GM12878 (cell line): ENCODE data around the gene PKP3.

Source experiments
- BHLHE40 ChIP-seq, 2 experiments: fragments of 450-650 bp in 1 of 2; IDR thresholded peaks; 2 replicates each; pipeline ENCODE4 v1.6.1; 2011 to 2017; ENCODE audit warnings: low read depth in 2 of 2, borderline replicate concordance in 1 of 2, improper control_type of control experiment in 1 of 2, low read length in 1 of 2, mild to moderate bottlenecking in 1 of 2
- EZH2 ChIP-seq: IDR thresholded peaks from 2 replicates; pipeline ENCODE4 v1.6.1; 2012; ENCODE audit warnings: low read depth, mild to moderate bottlenecking, control low read depth, inconsistent platforms, low read length, borderline replicate concordance; ENCODE audit not compliant: control insufficient read depth
- GABPA ChIP-seq: IDR thresholded peaks from 2 replicates; pipeline ENCODE4 v1.6.1; 2014; ENCODE audit warnings: antibody characterized with exemption, low read depth, mild to moderate bottlenecking, inconsistent platforms
- HCFC1 ChIP-seq: fragments of 150-350 bp; IDR thresholded peaks from 2 replicates; pipeline ENCODE4 v1.6.1; 2014; ENCODE audit warnings: low read length
- MXI1 ChIP-seq: fragments of 150-350 bp; IDR thresholded peaks from 2 replicates; pipeline ENCODE4 v1.6.1; 2011; ENCODE audit warnings: low read depth, mild to moderate bottlenecking, inconsistent platforms, low read length, improper control_type of control experiment
- NFIC ChIP-seq: IDR thresholded peaks from 2 replicates; pipeline ENCODE4 v1.6.1; 2012; ENCODE audit warnings: low read depth, mild to moderate bottlenecking, inconsistent platforms, low read length, moderate library complexity
- POLR2A ChIP-seq: IDR thresholded peaks from 2 replicates; pipeline ENCODE4 v1.6.1; 2011; ENCODE audit warnings: low read depth, mild to moderate bottlenecking, low read length
- POLR2AphosphoS5 ChIP-seq: IDR thresholded peaks from 2 replicates; pipeline ENCODE4 v1.6.1; 2011; ENCODE audit warnings: mild to moderate bottlenecking, low read length, inconsistent platforms
- SUZ12 ChIP-seq: fragments of 200-600 bp; sonication (generic); IDR thresholded peaks from one replicate; pipeline ENCODE4 v1.6.1; 2018; ENCODE audit warnings: antibody characterized with exemption, mild to moderate bottlenecking; ENCODE audit not compliant: unreplicated experiment
- TF ChIP-seq, protein P1 (sequence below), 3 experiments: IDR thresholded peaks in 2 of 3; conservative IDR thresholded peaks in 1 of 3; 2 replicates each; pipeline ENCODE4 v1.5.1; 2011; ENCODE audit warnings: low read depth in 3 of 3, low read length in 3 of 3, mild to moderate bottlenecking in 3 of 3, control low read depth in 2 of 3, moderate library complexity in 2 of 3, inconsistent platforms in 1 of 3, mixed read lengths in 1 of 3; ENCODE audit not compliant: control insufficient read depth in 2 of 3, insufficient read depth in 1 of 3; ENCODE audit errors: extremely low read depth in 1 of 3
- TF ChIP-seq, protein P2 (sequence below): IDR thresholded peaks from 2 replicates; pipeline ENCODE4 v1.6.1; 2011; ENCODE audit warnings: borderline replicate concordance, low read depth, mild to moderate bottlenecking, moderate library complexity, low read length; ENCODE audit not compliant: insufficient read depth, poor library complexity, severe bottlenecking
- TF ChIP-seq, protein P3 (sequence below): IDR thresholded peaks from 2 replicates; pipeline ENCODE4 v1.6.1; 2011; ENCODE audit warnings: low read depth, low read length, improper control_type of control experiment, borderline replicate concordance

DNA sequence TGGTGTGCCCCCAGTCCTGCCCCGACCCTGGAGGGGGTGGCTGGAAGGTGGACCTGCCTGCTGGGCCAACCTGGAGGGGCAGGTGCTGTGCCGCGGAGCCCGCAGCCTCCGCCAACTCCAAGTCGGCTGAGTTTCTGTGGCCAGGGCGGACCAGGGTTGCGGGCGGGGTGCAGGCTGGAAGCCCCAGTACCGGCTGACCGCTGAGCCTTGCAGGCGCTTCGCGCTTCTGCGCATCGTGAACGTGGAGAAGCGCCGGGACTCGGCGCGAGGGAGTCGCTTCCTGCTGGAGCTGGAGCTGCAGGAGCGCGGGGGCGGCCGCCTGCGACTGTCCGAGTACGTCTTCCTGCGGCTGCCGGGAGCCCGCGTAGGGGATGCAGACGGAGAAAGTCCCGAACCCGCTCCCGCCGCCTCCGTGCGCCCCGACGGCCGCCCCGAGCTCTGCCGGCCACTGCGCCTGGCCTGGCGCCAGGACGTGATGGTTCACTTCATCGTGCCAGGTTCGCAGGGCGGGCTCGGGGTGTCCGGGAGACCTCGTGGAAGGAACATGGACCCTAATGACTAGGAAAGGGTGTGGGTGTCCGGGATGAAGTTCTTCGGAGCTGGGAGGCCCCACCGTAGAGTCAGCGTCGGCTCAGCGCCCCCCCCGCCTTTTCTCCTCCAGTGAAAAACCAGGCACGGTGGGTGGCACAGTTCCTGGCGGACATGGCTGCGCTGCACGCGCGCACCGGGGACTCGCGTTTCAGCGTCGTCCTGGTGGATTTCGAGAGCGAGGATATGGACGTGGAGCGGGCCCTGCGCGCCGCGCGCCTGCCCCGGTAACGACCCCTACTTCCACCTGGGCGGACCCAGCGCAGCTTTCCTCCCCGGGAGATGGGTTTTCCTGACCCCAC is 14.6 kb upstream of the PKP3 start:
- no peak for TF ChIP-seq GABPA
- TF ChIP-seq HCFC1, result no peak
- TF ChIP-seq, protein P1, sequence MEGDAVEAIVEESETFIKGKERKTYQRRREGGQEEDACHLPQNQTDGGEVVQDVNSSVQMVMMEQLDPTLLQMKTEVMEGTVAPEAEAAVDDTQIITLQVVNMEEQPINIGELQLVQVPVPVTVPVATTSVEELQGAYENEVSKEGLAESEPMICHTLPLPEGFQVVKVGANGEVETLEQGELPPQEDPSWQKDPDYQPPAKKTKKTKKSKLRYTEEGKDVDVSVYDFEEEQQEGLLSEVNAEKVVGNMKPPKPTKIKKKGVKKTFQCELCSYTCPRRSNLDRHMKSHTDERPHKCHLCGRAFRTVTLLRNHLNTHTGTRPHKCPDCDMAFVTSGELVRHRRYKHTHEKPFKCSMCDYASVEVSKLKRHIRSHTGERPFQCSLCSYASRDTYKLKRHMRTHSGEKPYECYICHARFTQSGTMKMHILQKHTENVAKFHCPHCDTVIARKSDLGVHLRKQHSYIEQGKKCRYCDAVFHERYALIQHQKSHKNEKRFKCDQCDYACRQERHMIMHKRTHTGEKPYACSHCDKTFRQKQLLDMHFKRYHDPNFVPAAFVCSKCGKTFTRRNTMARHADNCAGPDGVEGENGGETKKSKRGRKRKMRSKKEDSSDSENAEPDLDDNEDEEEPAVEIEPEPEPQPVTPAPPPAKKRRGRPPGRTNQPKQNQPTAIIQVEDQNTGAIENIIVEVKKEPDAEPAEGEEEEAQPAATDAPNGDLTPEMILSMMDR (IDR thresholded peaks at IDR 0.05 in 2 of 3, conservative IDR thresholded peaks at IDR 0.05 in 1 of 3; ENCODE audit: control insufficient read depth in 2 of 3, extremely low read depth in 1 of 3, insufficient read depth in 1 of 3, low read depth in 3 of 3, low read length in 3 of 3), result no peak
- TF ChIP-seq, protein P2, sequence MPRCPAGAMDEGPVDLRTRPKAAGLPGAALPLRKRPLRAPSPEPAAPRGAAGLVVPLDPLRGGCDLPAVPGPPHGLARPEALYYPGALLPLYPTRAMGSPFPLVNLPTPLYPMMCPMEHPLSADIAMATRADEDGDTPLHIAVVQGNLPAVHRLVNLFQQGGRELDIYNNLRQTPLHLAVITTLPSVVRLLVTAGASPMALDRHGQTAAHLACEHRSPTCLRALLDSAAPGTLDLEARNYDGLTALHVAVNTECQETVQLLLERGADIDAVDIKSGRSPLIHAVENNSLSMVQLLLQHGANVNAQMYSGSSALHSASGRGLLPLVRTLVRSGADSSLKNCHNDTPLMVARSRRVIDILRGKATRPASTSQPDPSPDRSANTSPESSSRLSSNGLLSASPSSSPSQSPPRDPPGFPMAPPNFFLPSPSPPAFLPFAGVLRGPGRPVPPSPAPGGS, result no peak
- no peak for TF ChIP-seq SUZ12
- TF ChIP-seq MXI1, result no peak
- TF ChIP-seq BHLHE40 (IDR thresholded peaks at IDR 0.05; ENCODE audit: borderline replicate concordance in 1 of 2, low read depth in 2 of 2, low read length in 1 of 2), result no peak
- TF ChIP-seq EZH2, result no peak
- no peak for TF ChIP-seq POLR2AphosphoS5
- TF ChIP-seq, protein P3, sequence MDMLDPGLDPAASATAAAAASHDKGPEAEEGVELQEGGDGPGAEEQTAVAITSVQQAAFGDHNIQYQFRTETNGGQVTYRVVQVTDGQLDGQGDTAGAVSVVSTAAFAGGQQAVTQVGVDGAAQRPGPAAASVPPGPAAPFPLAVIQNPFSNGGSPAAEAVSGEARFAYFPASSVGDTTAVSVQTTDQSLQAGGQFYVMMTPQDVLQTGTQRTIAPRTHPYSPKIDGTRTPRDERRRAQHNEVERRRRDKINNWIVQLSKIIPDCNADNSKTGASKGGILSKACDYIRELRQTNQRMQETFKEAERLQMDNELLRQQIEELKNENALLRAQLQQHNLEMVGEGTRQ, result no peak
- no peak for TF ChIP-seq NFIC
- no peak for TF ChIP-seq POLR2A
